Endothelial cell of umbilical vein (primary cell): ENCODE measurements around the gene TYK2.

Source experiments
- FOS ChIP-seq: IDR thresholded peaks from 2 replicates; pipeline ENCODE4 v1.6.1; 2011; ENCODE audit warnings: mild to moderate bottlenecking, low read length, moderate library complexity, borderline replicate concordance; ENCODE audit not compliant: insufficient read depth
- POLR2AphosphoS5 ChIP-seq: IDR thresholded peaks from 2 replicates; pipeline ENCODE4 v1.6.1; 2012; ENCODE audit warnings: low read depth, mild to moderate bottlenecking, control low read depth, low read length, moderate library complexity; ENCODE audit not compliant: insufficient read depth
- TF ChIP-seq, protein P1 (sequence below), 2 donors: IDR thresholded peaks; 1 replicate in 1 of 2; 2 replicates in 1 of 2; pipeline ENCODE4 v1.5.1; 2011; ENCODE audit warnings: low read length in 2 of 2, mild to moderate bottlenecking in 2 of 2, moderate library complexity in 2 of 2, control low read depth in 1 of 2, inconsistent platforms in 1 of 2, low read depth in 1 of 2; ENCODE audit not compliant: insufficient read depth in 1 of 2; ENCODE audit errors: extremely low read depth in 1 of 2

DNA sequence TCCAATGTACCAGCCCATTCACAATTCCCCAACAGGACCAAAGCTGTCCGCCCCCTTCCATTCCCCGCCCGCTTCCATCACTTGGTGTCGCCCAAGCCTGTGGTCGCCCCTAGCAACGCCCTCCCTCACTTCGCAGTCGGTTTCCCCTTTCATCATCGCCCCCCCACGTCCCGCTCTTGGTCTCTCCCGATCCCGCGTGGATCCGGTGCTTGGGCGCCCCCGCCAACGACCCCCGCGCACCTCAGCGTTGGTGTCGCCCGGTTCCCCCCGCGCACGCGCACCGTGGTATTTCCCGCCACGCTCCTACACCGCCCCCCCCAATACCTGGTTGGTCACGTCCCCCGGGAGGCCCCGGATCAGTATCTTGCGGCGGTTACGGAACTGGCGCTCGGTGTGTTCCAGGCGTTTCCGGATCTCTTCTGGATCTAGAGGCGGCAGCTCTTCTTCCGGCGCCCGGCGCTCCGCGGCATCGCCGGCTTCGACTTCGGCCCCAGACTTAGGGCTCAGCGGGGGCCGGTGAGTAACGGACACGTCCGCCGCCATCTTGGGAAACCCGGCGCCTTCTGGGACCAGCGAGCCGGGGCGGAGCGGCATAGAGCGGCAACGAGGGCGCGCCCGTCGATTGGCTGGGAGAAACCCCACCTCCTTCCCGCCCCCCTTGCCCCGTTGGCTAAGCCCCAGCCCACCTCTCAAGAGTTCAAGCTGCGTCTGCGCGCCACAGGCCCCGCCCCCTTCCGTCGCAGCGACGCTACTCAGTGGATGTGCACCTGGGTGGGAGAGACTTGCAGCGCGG is 47.2 kb downstream of the TYK2 start, which contains the start of gene RAVER1:
- TF ChIP-seq FOS (peak; percentile 14), POLR2AphosphoS5 (peak; percentile 65)
- TF ChIP-seq, protein P1, sequence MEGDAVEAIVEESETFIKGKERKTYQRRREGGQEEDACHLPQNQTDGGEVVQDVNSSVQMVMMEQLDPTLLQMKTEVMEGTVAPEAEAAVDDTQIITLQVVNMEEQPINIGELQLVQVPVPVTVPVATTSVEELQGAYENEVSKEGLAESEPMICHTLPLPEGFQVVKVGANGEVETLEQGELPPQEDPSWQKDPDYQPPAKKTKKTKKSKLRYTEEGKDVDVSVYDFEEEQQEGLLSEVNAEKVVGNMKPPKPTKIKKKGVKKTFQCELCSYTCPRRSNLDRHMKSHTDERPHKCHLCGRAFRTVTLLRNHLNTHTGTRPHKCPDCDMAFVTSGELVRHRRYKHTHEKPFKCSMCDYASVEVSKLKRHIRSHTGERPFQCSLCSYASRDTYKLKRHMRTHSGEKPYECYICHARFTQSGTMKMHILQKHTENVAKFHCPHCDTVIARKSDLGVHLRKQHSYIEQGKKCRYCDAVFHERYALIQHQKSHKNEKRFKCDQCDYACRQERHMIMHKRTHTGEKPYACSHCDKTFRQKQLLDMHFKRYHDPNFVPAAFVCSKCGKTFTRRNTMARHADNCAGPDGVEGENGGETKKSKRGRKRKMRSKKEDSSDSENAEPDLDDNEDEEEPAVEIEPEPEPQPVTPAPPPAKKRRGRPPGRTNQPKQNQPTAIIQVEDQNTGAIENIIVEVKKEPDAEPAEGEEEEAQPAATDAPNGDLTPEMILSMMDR (IDR thresholded peaks at IDR 0.05; ENCODE audit: extremely low read depth in 1 of 2, insufficient read depth in 1 of 2, low read depth in 1 of 2, low read length in 2 of 2), result no peak
